Upper lobe of right lung (tissue), 1 donor: ENCODE measurements around the gene NME5. TPM values are rescaled to one million over a fixed set of nuclear protein-coding genes. Genes with fewer than 3 reads are reported as not detected.
"Not testable (repeated sequence)": the region's sequence is repeated elsewhere in the genome, so short reads cannot be mapped to it uniquely, and the experiment has no call there.

Experiments
- ATAC-seq: fragments of 200-7000 bp; cut with Tn5 transposase; one replicate; pipeline ENCODE4 v1.9.1; 2020; ENCODE audit warnings: mild to moderate bottlenecking, moderate library complexity
- DNase-seq: peaks from one replicate; pipeline ENCODE4 v3.0.0-alpha.2; 2020
- H3K27ac ChIP-seq: fragments of 200-600 bp; one replicate; pipeline ENCODE4 v1.8.0; 2022
- H3K27me3 ChIP-seq: fragments of 200-600 bp; one replicate; pipeline ENCODE4 v1.8.0; 2022; ENCODE audit warnings: mild to moderate bottlenecking
- H3K36me3 ChIP-seq: fragments of 200-600 bp; one replicate; pipeline ENCODE4 v1.8.0; 2022
- H3K4me1 ChIP-seq: fragments of 200-600 bp; one replicate; pipeline ENCODE4 v1.8.0; 2022
- H3K4me3 ChIP-seq: fragments of 200-600 bp; one replicate; pipeline ENCODE4 v1.8.0; 2022; ENCODE audit warnings: mild to moderate bottlenecking
- H3K9me3 ChIP-seq: fragments of 200-600 bp; one replicate; pipeline ENCODE4 v1.8.0; 2022
- CTCF ChIP-seq: fragments of 200-600 bp; IDR thresholded peaks from one replicate; pipeline ENCODE4 v1.8.0; 2022; ENCODE audit warnings: antibody characterized with exemption
- intact Hi-C: fragments of 100-400 bp; cut with DNase I; formaldehyde crosslinking; loops from one replicate; pipeline ENCODE4 v1.11.0; 2022
- total RNA-seq: library from RNA; stranded (reverse); fragmentation: NEBNext Ultra II Directional; extraction: Animal tissue kit (Norgen Biotek cat#: 25700); gene quantifications from one replicate; pipeline ENCODE4 v1.2.1, GENCODE V29; 2021
- donor health status: DM: no; HTN: yes; CAD: no; lungs with severe emphysema.

The NME5 gene
- total RNA-seq, 1 donor from 2014 or later, result 2.4 TPM

DNA sequence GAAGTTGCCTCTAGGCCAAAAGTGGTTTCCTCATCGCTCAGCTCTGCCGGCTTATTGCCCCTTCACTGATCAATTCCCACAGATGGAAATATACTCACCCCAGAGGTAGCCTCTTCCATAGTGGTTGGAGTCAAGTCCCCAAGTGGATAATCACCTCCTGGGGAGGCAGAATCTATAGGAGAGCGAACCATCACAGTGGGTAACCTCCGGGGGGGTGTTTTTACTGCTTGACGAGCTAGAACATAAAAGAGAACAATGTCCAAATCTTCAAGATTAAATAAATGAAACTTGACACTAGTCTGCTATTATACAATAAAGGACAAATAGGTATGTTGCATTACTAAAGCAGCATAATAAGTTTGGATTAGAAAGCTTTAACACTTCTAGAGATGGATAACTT lies 29.9 kb upstream of the NME5 start:
- Histone ChIP-seq H3K27ac (no peak overlapping the region), H3K27me3 (no peaks in the 10 kb centered on the region), H3K4me3 (no peak overlapping the region), H3K4me1 (no peaks in the 10 kb centered on the region), H3K9me3 (no peaks in the 10 kb centered on the region), H3K36me3 (peaks cover 97% of the 10 kb centered on the region)
- ATAC-seq (no peak), DNase-seq (no peak)
- TF ChIP-seq CTCF, result no peak
- intact Hi-C loops, result no loop called here

GRCh38 chr5:138163721-138164120 lies 24.5 kb upstream of the NME5 start:
- no peak for DNase-seq
- H3K4me1 ChIP-seq, result no peaks in the 10 kb centered on the region
- intact Hi-C loops, result no loop called here
- H3K36me3 ChIP-seq, result peaks cover 100% of the 10 kb centered on the region
- no peaks in the 10 kb centered on the region for H3K9me3 ChIP-seq
- ATAC-seq, result no peak
- no peak overlapping the region for H3K27ac ChIP-seq
- no peaks in the 10 kb centered on the region for H3K27me3 ChIP-seq
- no peak for TF ChIP-seq CTCF
- H3K4me3 ChIP-seq, result no peak overlapping the region

DNA sequence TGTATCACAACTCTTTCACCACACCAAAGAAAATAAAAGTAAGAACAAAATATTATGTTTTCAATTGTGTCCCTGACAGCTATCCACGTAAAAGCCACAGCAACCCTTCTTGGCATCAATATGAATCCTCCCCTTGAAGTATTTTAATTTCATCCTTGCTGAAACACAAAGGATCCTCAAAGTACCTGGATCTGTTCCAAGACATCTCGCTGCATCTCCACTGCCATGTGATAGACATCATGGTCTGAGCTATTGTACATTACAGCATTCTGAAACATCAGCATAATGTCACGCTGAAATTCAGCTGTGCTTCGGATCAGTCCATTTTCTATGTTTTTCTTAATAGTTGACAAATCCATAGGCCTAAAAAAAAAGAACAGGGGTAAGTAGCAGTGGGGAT lies 21.5 kb upstream of the NME5 start:
- Histone ChIP-seq H3K9me3 (no peaks in the 10 kb centered on the region), H3K27ac (no peak overlapping the region), H3K27me3 (no peaks in the 10 kb centered on the region), H3K4me1 (no peaks in the 10 kb centered on the region), H3K36me3 (peaks cover 95% of the 10 kb centered on the region), H3K4me3 (no peak overlapping the region)
- DNase-seq (no peak), ATAC-seq (no peak)
- intact Hi-C loops, result no loop called here
- TF ChIP-seq CTCF, result no peak

- peaks cover 85% of the 10 kb centered on the region for H3K36me3 ChIP-seq
- intact Hi-C loops, result no loop called here
Measured at GRCh38 chr5:138159666-138160065, 20.4 kb upstream of the NME5 start.

GRCh38 chr5:138157626-138158025 lies 18.4 kb upstream of the NME5 start:
- no peak overlapping the region for H3K4me3 ChIP-seq
- ATAC-seq (no peak), DNase-seq (no peak)
- peaks cover 64% of the 10 kb centered on the region for H3K36me3 ChIP-seq
- TF ChIP-seq CTCF, result no peak
- intact Hi-C loops, result no loop called here
- no peaks in the 10 kb centered on the region for H3K27me3 ChIP-seq
- no peaks in the 10 kb centered on the region for H3K9me3 ChIP-seq
- H3K27ac ChIP-seq, result no peak overlapping the region
- no peaks in the 10 kb centered on the region for H3K4me1 ChIP-seq

More at GRCh38 chr5:138159666-138160065, 20.4 kb upstream of the NME5 start:
- no peak overlapping the region for H3K4me3 ChIP-seq
- no peak overlapping the region for H3K27ac ChIP-seq
- no peaks in the 10 kb centered on the region for H3K9me3 ChIP-seq
- DNase-seq, result no peak
- ATAC-seq, result no peak
- no peak for TF ChIP-seq CTCF
- no peaks in the 10 kb centered on the region for H3K4me1 ChIP-seq
- no peaks in the 10 kb centered on the region for H3K27me3 ChIP-seq

- H3K36me3 ChIP-seq, result peaks cover 48% of the 10 kb centered on the region
- H3K9me3 ChIP-seq, H3K4me3 ChIP-seq, intact Hi-C loops, ATAC-seq, H3K27me3 ChIP-seq, H3K4me1 ChIP-seq, H3K27ac ChIP-seq, DNase-seq: not testable (repeated sequence)
Measured at GRCh38 chr5:138155977-138156376, 16.7 kb upstream of the NME5 start.
